ENCODE measurements around the gene TMEM163.

DNA sequence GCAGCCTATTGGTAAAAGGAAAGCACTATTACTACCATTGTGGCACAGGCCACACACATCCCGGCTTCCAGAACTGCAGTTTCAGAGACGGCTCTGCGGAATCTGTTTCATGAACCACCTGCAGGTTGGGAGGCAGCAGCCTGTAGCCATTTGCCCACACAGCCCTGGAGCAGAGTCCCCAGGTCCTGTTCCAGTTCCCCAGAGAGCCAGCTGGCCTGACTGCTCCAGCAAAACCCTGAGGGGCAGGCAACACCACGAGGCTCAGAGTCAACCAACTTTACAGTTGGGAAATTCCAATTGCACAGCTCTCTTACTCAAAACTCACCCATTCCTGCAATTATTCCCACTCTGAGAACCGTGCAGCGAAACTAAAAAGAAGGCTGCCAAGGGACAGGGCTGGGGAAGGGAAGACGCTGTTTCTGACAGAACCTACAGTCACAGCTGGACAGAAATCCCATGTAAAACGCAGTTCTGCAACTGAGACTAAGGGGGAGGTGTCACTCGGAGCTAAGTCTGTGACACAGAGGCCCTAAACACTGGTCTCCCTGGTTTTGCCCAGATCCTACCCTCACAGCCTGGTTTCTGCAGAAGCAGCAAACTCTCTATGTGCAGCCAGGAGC lies 219.4 kb downstream of the TMEM163 start:
- TF ChIP-seq, protein P1, sequence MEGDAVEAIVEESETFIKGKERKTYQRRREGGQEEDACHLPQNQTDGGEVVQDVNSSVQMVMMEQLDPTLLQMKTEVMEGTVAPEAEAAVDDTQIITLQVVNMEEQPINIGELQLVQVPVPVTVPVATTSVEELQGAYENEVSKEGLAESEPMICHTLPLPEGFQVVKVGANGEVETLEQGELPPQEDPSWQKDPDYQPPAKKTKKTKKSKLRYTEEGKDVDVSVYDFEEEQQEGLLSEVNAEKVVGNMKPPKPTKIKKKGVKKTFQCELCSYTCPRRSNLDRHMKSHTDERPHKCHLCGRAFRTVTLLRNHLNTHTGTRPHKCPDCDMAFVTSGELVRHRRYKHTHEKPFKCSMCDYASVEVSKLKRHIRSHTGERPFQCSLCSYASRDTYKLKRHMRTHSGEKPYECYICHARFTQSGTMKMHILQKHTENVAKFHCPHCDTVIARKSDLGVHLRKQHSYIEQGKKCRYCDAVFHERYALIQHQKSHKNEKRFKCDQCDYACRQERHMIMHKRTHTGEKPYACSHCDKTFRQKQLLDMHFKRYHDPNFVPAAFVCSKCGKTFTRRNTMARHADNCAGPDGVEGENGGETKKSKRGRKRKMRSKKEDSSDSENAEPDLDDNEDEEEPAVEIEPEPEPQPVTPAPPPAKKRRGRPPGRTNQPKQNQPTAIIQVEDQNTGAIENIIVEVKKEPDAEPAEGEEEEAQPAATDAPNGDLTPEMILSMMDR (IDR thresholded peaks at IDR 0.05; ENCODE audit: low read depth, low read length), result no peak
- no peak for TF ChIP-seq POLR2A (IDR thresholded peaks at IDR 0.05; ENCODE audit: extremely low read depth, insufficient read length)

All from NB4 (cell line).